WTC11 (cell line): ENCODE results near the gene ARHGAP19.

ENCODE experiments used
- CREM ChIP-seq: sonication (generic); formaldehyde crosslinking; IDR thresholded peaks from 2 replicates; pipeline ENCODE4 v1.8.1; 2022; ENCODE audit warnings: mild to moderate bottlenecking, missing genetic modification reagents, moderate library complexity
- ELF4 ChIP-seq: sonication (generic); formaldehyde crosslinking; IDR thresholded peaks from 2 replicates; pipeline ENCODE4 v1.8.1; 2022; ENCODE audit warnings: low read depth, mild to moderate bottlenecking, moderate library complexity, missing genetic modification reagents
- NFE2L1 ChIP-seq: sonication (generic); formaldehyde crosslinking; IDR thresholded peaks from 2 replicates; pipeline ENCODE4 v1.8.1; 2023; ENCODE audit warnings: missing genetic modification reagents
- NR1H2 ChIP-seq: sonication (generic); formaldehyde crosslinking; IDR thresholded peaks from 2 replicates; pipeline ENCODE4 v1.9.0; 2021; ENCODE audit warnings: mild to moderate bottlenecking, moderate library complexity, missing genetic modification reagents
- SMAD3 ChIP-seq: sonication (generic); formaldehyde crosslinking; IDR thresholded peaks from 2 replicates; pipeline ENCODE4 v1.8.0; 2022; ENCODE audit warnings: missing genetic modification reagents, mild to moderate bottlenecking, borderline replicate concordance
- SP1 ChIP-seq: sonication (generic); formaldehyde crosslinking; conservative IDR thresholded peaks from 2 replicates; pipeline ENCODE4 v1.8.1; 2022; ENCODE audit warnings: missing genetic modification reagents
- TEAD4 ChIP-seq: sonication (generic); formaldehyde crosslinking; IDR thresholded peaks from 2 replicates; pipeline ENCODE4 v1.8.0; 2022; ENCODE audit warnings: mild to moderate bottlenecking, missing genetic modification reagents
- ZNF317 ChIP-seq: sonication (generic); formaldehyde crosslinking; IDR thresholded peaks from 2 replicates; pipeline ENCODE4 v1.8.1; 2023; ENCODE audit warnings: low read depth, mild to moderate bottlenecking, moderate library complexity, missing genetic modification reagents, borderline replicate concordance
- TF ChIP-seq, protein P1 (sequence below): sonication (generic); formaldehyde crosslinking; IDR thresholded peaks from 2 replicates; pipeline ENCODE4 v1.8.0; 2022; ENCODE audit warnings: missing genetic modification reagents
- TF ChIP-seq, protein P2 (sequence below): fragments of 200-600 bp; IDR thresholded peaks from 2 replicates; pipeline ENCODE4 v1.8.0; 2022; ENCODE audit warnings: antibody characterized with exemption
- TF ChIP-seq, protein P3 (sequence below): sonication (generic); formaldehyde crosslinking; IDR thresholded peaks from 2 replicates; pipeline ENCODE4 v1.8.1; 2022; ENCODE audit warnings: mild to moderate bottlenecking, moderate library complexity, missing genetic modification reagents
- TF ChIP-seq, protein P4 (sequence below): sonication (generic); formaldehyde crosslinking; IDR thresholded peaks from 2 replicates; pipeline ENCODE4 v1.8.0; 2022; ENCODE audit warnings: mild to moderate bottlenecking, missing genetic modification reagents

DNA sequence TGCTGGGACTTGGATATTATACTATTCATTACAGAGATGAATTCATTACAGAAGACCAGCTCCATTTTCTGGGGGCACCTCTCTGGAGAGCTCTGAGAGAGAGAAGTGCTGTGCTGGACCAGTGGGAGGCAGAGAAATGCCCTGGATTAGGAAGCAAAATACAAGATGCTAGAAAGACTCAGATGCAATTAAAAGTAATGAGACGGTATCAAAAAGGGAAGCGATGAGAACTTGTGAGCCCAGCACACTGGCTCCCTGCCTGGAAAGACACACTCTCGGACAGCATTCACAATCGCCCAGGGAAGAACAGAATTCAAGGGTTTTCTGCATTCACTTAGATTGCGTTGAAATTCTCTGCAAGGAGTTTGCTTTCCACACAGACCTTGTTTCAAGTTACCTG lies 45.6 kb upstream of the ARHGAP19 start:
- TF ChIP-seq, protein P1, sequence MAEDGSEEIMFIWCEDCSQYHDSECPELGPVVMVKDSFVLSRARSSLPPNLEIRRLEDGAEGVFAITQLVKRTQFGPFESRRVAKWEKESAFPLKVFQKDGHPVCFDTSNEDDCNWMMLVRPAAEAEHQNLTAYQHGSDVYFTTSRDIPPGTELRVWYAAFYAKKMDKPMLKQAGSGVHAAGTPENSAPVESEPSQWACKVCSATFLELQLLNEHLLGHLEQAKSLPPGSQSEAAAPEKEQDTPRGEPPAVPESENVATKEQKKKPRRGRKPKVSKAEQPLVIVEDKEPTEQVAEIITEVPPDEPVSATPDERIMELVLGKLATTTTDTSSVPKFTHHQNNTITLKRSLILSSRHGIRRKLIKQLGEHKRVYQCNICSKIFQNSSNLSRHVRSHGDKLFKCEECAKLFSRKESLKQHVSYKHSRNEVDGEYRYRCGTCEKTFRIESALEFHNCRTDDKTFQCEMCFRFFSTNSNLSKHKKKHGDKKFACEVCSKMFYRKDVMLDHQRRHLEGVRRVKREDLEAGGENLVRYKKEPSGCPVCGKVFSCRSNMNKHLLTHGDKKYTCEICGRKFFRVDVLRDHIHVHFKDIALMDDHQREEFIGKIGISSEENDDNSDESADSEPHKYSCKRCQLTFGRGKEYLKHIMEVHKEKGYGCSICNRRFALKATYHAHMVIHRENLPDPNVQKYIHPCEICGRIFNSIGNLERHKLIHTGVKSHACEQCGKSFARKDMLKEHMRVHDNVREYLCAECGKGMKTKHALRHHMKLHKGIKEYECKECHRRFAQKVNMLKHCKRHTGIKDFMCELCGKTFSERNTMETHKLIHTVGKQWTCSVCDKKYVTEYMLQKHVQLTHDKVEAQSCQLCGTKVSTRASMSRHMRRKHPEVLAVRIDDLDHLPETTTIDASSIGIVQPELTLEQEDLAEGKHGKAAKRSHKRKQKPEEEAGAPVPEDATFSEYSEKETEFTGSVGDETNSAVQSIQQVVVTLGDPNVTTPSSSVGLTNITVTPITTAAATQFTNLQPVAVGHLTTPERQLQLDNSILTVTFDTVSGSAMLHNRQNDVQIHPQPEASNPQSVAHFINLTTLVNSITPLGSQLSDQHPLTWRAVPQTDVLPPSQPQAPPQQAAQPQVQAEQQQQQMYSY (CRISPR knock-in tag) = no peak
- TF ChIP-seq, protein P2, sequence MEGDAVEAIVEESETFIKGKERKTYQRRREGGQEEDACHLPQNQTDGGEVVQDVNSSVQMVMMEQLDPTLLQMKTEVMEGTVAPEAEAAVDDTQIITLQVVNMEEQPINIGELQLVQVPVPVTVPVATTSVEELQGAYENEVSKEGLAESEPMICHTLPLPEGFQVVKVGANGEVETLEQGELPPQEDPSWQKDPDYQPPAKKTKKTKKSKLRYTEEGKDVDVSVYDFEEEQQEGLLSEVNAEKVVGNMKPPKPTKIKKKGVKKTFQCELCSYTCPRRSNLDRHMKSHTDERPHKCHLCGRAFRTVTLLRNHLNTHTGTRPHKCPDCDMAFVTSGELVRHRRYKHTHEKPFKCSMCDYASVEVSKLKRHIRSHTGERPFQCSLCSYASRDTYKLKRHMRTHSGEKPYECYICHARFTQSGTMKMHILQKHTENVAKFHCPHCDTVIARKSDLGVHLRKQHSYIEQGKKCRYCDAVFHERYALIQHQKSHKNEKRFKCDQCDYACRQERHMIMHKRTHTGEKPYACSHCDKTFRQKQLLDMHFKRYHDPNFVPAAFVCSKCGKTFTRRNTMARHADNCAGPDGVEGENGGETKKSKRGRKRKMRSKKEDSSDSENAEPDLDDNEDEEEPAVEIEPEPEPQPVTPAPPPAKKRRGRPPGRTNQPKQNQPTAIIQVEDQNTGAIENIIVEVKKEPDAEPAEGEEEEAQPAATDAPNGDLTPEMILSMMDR = no peak
- TF ChIP-seq NFE2L1 (CRISPR knock-in tag) (no peak), TEAD4 (CRISPR knock-in tag) (no peak), NR1H2 (CRISPR knock-in tag) (no peak), CREM (CRISPR knock-in tag) (no peak), ELF4 (no peak), SP1 (no peak), ZNF317 (CRISPR knock-in tag) (no peak), SMAD3 (CRISPR knock-in tag) (no peak)
- TF ChIP-seq, protein P3, sequence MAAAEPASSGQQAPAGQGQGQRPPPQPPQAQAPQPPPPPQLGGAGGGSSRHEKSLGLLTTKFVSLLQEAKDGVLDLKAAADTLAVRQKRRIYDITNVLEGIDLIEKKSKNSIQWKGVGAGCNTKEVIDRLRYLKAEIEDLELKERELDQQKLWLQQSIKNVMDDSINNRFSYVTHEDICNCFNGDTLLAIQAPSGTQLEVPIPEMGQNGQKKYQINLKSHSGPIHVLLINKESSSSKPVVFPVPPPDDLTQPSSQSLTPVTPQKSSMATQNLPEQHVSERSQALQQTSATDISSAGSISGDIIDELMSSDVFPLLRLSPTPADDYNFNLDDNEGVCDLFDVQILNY = no peak
- TF ChIP-seq, protein P4, sequence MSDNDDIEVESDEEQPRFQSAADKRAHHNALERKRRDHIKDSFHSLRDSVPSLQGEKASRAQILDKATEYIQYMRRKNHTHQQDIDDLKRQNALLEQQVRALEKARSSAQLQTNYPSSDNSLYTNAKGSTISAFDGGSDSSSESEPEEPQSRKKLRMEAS = no peak
